Caco-2 (cell line): ENCODE measurements around the gene MICU1. TPM values are rescaled to one million over a fixed set of nuclear protein-coding genes. Genes with fewer than 3 reads are reported as not detected.
"Not testable (repeated sequence)": the region's sequence is repeated elsewhere in the genome, so short reads cannot be mapped to it uniquely, and the experiment has no call there.

Experiments used
- BruUV-seq: library from RNA; stranded (reverse); fragments of 400-500 nt; replicated peaks from 2 replicates; lab custom pipeline; 2021; lab: Mats Ljungman, UMichigan
- CTCF ChIA-PET: fragments of 300-600 bp; sonication (Branson Sonifier 250); formaldehyde crosslinking; loops from one replicate; lab custom pipeline; 2022; ENCODE audit warnings: antibody characterized with exemption; lab: Charles Lee
- POLR2A ChIA-PET: fragments of 300-600 bp; sonication (Branson Sonifier 250); formaldehyde crosslinking; loops from one replicate; lab custom pipeline; 2022; ENCODE audit warnings: antibody characterized with exemption; lab: Charles Lee
- DNase-seq, 2 experiments: peaks; one replicate each; pipeline versions ENCODE4 v3.0.0 to v3.0.0-alpha.2; 2020 to 2022
- H3K27me3 ChIP-seq: replicated peaks from 2 replicates; pipeline ENCODE4 v1.6.0; 2011; ENCODE audit warnings: low read length; ENCODE audit not compliant: control insufficient read depth, insufficient read depth
- H3K36me3 ChIP-seq: 2 replicates; pipeline ENCODE4 v1.5.1; 2011; ENCODE audit warnings: low read length; ENCODE audit not compliant: control insufficient read depth, insufficient read depth
- H3K4me1 ChIP-seq: fragments of 250-450 bp; sonication (Bioruptor Pico); 2 replicates; pipeline ENCODE4 v1.5.1; 2020; ENCODE audit warnings: mild to moderate bottlenecking
- H3K4me3 ChIP-seq: 2 replicates; pipeline ENCODE4 v1.5.1; 2011; ENCODE audit warnings: low read depth, mild to moderate bottlenecking, control low read depth, low read length
- H3K9me3 ChIP-seq: fragments of 250-450 bp; sonication (Bioruptor Pico); 2 replicates; pipeline ENCODE4 v1.5.1; 2020; ENCODE audit warnings: mild to moderate bottlenecking, moderate library complexity
- H3K27ac Mint-ChIP-seq: one replicate; pipeline ENCODE4 v1.8.0; 2022; ENCODE audit warnings: mixed read lengths; ENCODE audit not compliant: unreplicated experiment
- H3K27me3 Mint-ChIP-seq: one replicate; pipeline ENCODE4 v1.8.0; 2022; ENCODE audit warnings: mixed read lengths; ENCODE audit not compliant: insufficient read depth, unreplicated experiment
- H3K36me3 Mint-ChIP-seq: one replicate; pipeline ENCODE4 v1.8.0; 2022; ENCODE audit warnings: mild to moderate bottlenecking, mixed read lengths; ENCODE audit not compliant: insufficient read depth, unreplicated experiment
- H3K4me1 Mint-ChIP-seq: one replicate; pipeline ENCODE4 v1.8.0; 2022; ENCODE audit warnings: low read depth, mixed read lengths; ENCODE audit not compliant: unreplicated experiment
- H3K4me3 Mint-ChIP-seq: one replicate; pipeline ENCODE4 v1.8.0; 2022; ENCODE audit warnings: mild to moderate bottlenecking, moderate library complexity, mixed read lengths; ENCODE audit not compliant: unreplicated experiment
- H3K9me3 Mint-ChIP-seq: one replicate; pipeline ENCODE4 v1.8.0; 2022; ENCODE audit warnings: mixed read lengths; ENCODE audit not compliant: unreplicated experiment
- intact Hi-C: fragments of 100-400 bp; cut with micrococcal nuclease; formaldehyde crosslinking; loops from one replicate; pipeline ENCODE4 v1.10.0; 2022; ENCODE audit not compliant: unreplicated experiment
- total RNA-seq: library from RNA; stranded (reverse); gene quantifications from 2 replicates; pipeline ENCODE4 v1.2.3, GENCODE V29; 2022
- TF ChIP-seq, protein P1 (sequence below), 2 experiments: fragments of 200-600 bp in 1 of 2; IDR thresholded peaks; 1 replicate in 1 of 2; 2 replicates in 1 of 2; pipeline versions ENCODE4 v1.5.1 to v1.8.0; 2011 to 2022; ENCODE audit warnings: antibody characterized with exemption in 1 of 2, control low read depth in 1 of 2, inconsistent platforms in 1 of 2, low read depth in 1 of 2, low read length in 1 of 2, mild to moderate bottlenecking in 1 of 2, moderate library complexity in 1 of 2; ENCODE audit not compliant: insufficient read depth in 1 of 2, severe bottlenecking in 1 of 2, unreplicated experiment in 1 of 2

Gene MICU1
- total RNA-seq, 1 experiment from 2014 or later = 83.2 TPM

DNA sequence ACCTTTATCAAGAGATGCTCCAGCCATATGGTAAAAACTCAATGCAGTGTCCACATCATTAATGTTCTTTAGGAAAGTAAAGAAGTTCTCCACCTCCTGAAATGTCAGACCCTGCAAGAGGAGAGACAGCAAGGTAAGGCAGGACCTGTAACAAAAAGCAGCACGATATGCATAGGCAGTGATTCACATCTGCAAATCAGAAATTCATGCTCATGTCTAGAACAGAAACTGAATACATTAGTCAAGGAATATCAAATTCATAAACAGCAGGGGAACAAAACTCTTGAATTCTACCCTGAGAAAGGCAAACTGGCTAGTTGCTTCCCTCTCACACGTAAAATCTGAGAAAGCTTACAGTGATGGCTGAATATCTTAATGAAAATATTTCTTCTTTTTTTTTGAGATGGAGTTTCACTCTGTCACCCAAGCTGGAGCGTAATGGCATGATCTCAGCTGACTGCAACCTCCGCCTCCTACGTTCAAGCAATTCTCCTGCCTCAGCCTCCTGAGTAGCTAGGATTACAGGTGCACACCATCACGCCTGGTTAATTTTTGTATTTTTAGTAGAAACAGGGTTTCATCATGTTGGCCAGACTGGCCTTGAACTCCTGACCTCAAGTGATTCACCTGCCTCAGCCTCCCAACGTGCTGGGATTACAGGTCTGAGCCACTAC, 217.8 kb downstream of the MICU1 start:
- no peak overlapping the region for H3K27ac Mint-ChIP-seq
- no peaks in the 10 kb centered on the region for H3K4me1 Mint-ChIP-seq
- H3K4me3 ChIP-seq = no peak overlapping the region
- no peaks in the 10 kb centered on the region for H3K9me3 ChIP-seq
- no peak for DNase-seq
- no TSS peak for BruUV-seq
- intact Hi-C loops = no loop called here
- TF ChIP-seq, protein P1, sequence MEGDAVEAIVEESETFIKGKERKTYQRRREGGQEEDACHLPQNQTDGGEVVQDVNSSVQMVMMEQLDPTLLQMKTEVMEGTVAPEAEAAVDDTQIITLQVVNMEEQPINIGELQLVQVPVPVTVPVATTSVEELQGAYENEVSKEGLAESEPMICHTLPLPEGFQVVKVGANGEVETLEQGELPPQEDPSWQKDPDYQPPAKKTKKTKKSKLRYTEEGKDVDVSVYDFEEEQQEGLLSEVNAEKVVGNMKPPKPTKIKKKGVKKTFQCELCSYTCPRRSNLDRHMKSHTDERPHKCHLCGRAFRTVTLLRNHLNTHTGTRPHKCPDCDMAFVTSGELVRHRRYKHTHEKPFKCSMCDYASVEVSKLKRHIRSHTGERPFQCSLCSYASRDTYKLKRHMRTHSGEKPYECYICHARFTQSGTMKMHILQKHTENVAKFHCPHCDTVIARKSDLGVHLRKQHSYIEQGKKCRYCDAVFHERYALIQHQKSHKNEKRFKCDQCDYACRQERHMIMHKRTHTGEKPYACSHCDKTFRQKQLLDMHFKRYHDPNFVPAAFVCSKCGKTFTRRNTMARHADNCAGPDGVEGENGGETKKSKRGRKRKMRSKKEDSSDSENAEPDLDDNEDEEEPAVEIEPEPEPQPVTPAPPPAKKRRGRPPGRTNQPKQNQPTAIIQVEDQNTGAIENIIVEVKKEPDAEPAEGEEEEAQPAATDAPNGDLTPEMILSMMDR (IDR thresholded peaks at IDR 0.05; ENCODE audit: insufficient read depth in 1 of 2, low read depth in 1 of 2, low read length in 1 of 2, severe bottlenecking in 1 of 2, unreplicated experiment in 1 of 2) = no peak
- no peaks in the 10 kb centered on the region for H3K36me3 Mint-ChIP-seq
- H3K36me3 ChIP-seq = no peaks in the 10 kb centered on the region
- H3K4me3 Mint-ChIP-seq = no peak overlapping the region
- POLR2A ChIA-PET = no interaction called here
- no peaks in the 10 kb centered on the region for H3K27me3 Mint-ChIP-seq
- no peaks in the 10 kb centered on the region for H3K27me3 ChIP-seq
- H3K4me1 ChIP-seq = no peaks in the 10 kb centered on the region
- H3K9me3 Mint-ChIP-seq = no peaks in the 10 kb centered on the region
- CTCF ChIA-PET = interaction anchor here (0.5 kb wide), 1 partner anchor 33 kb away, joined by 3 read pairs; no protein-coding TSS in a partner anchor

DNA sequence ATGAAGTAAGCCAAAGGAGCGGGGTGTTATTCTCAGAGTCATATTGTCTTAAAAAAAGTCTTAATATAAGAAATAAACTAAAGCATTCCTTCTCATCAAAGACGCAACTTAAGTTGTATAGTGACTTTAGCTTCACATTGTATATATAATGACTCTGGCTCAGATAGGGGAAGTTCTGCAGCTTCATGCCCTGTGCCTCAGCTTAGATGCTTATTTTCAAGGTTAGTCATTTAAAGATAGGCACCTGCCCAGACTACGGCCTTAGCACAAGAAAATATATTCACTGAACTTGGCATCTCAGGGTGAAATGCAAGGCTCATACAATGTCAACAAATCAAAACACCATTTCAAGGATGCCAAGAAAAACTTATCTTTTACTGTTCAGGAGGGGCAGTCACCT, 218.4 kb downstream of the MICU1 start:
- ChIA-PET CTCF (no interaction called here), POLR2A (no interaction called here)
- Mint-ChIP-seq H3K27me3 (no peaks in the 10 kb centered on the region), H3K4me1 (no peaks in the 10 kb centered on the region), H3K4me3 (no peak overlapping the region), H3K36me3 (peaks cover 3% of the 10 kb centered on the region), H3K9me3 (no peaks in the 10 kb centered on the region), H3K27ac (no peak overlapping the region)
- Histone ChIP-seq H3K4me3 (no peak overlapping the region), H3K4me1 (no peaks in the 10 kb centered on the region), H3K36me3 (no peaks in the 10 kb centered on the region), H3K9me3 (no peaks in the 10 kb centered on the region), H3K27me3 (no peaks in the 10 kb centered on the region)
- intact Hi-C loops = no loop called here
- DNase-seq = no peak
- BruUV-seq = no TSS peak
- TF ChIP-seq, protein P1 (IDR thresholded peaks at IDR 0.05; ENCODE audit: insufficient read depth in 1 of 2, low read depth in 1 of 2, low read length in 1 of 2, severe bottlenecking in 1 of 2, unreplicated experiment in 1 of 2) = no peak

DNA sequence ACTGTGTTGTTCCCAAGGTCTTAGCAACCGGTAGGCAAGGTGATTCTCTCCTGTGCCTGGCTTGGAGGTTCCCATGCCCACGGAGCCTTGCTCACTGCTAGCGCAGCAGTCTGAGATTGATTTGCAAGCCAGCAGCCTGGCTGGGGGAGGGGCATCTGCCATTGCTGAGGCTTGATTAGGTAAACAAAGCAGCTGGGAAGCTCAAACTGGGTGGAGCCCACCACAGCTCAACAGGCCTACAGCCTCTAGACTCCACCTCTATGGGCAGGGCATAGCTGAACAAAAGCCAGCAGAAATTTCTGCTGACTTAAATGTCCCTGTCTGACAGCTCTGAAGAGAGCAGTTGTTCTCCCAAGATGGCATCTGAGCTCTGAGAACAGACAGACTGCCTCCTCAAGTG, 230.3 kb downstream of the MICU1 start:
- POLR2A ChIA-PET, BruUV-seq, DNase-seq, H3K4me3 ChIP-seq, H3K9me3 ChIP-seq, H3K27me3 Mint-ChIP-seq, H3K4me1 Mint-ChIP-seq, H3K27me3 ChIP-seq, CTCF ChIA-PET, H3K4me1 ChIP-seq, H3K27ac Mint-ChIP-seq, H3K9me3 Mint-ChIP-seq, H3K36me3 Mint-ChIP-seq, H3K36me3 ChIP-seq, intact Hi-C loops, H3K4me3 Mint-ChIP-seq: not testable (repeated sequence)
